GM19043 (cell line): ENCODE measurements around the gene GMFB.
A peak's percentile ranks its signal among the peaks of the same experiment; 100 is the strongest.
"Not testable (repeated sequence)": the region's sequence is repeated elsewhere in the genome, so short reads cannot be mapped to it uniquely, and the experiment has no call there.

ENCODE experiments used
- ATAC-seq: cut with Tn5 transposase; IDR thresholded peaks from one replicate; pipeline ENCODE4 v1.9.1; 2021; ENCODE audit warnings: low read depth; ENCODE audit not compliant: unreplicated experiment

GMFB gene

GRCh38 chr14:54465654-54466053, 23.1 kb downstream of the GMFB start:
- no peak for ATAC-seq

- no peak for ATAC-seq
These were observed 26.7 kb downstream of the GMFB start for GRCh38 chr14:54462048-54462447.

GRCh38 chr14:54459106-54459505, 29.7 kb downstream of the GMFB start:
- no peak for ATAC-seq

- ATAC-seq: not testable (repeated sequence)
These were observed 30.2 kb downstream of the GMFB start for GRCh38 chr14:54458536-54458935.

- no peak for ATAC-seq
These were observed 31.2 kb downstream of the GMFB start for GRCh38 chr14:54457609-54457996.

- ATAC-seq: not testable (repeated sequence)
These were observed 31.8 kb downstream of the GMFB start for GRCh38 chr14:54456820-54457608.

GRCh38 chr14:54455363-54455762, 33.4 kb downstream of the GMFB start:
- no peak for ATAC-seq

- not testable (repeated sequence) for ATAC-seq
These were observed 34.8 kb downstream of the GMFB start for GRCh38 chr14:54453990-54454389.

- no peak for ATAC-seq
These were observed 35.5 kb downstream of the GMFB start for GRCh38 chr14:54453252-54453651.

GRCh38 chr14:54451961-54452360, 36.8 kb downstream of the GMFB start:
- ATAC-seq: no peak

GRCh38 chr14:54451121-54451601, 37.6 kb downstream of the GMFB start:
- no peak for ATAC-seq

- ATAC-seq: no peak
These were observed 38.2 kb downstream of the GMFB start for GRCh38 chr14:54450535-54450934.

GRCh38 chr14:54447231-54447692, 41.5 kb downstream of the GMFB start:
- no peak for ATAC-seq

- ATAC-seq: no peak
These were observed 42.6 kb downstream of the GMFB start for GRCh38 chr14:54446161-54446693.

GRCh38 chr14:54444681-54445080, 44.1 kb downstream of the GMFB start:
- ATAC-seq: no peak

- no peak for ATAC-seq
These were observed 44.8 kb downstream of the GMFB start for GRCh38 chr14:54443981-54444380.

- ATAC-seq: not testable (repeated sequence)
These were observed 45.8 kb downstream of the GMFB start for GRCh38 chr14:54442961-54443360.

- peak; percentile 93 for ATAC-seq
These were observed 47.6 kb downstream of the GMFB start, which contains the start of gene CNIH1 for GRCh38 chr14:54440873-54441868. TSS of gene CNIH1 (minus strand) at chr14:54441374. CDS start at chr14:54441327, 47 bp downstream.

GRCh38 chr14:54440476-54440872, 48.3 kb downstream of the GMFB start:
- no peak for ATAC-seq

- ATAC-seq: no peak
These were observed 48.7 kb downstream of the GMFB start for GRCh38 chr14:54440037-54440436.

- no peak for ATAC-seq
These were observed 50.1 kb downstream of the GMFB start for GRCh38 chr14:54438703-54439102.
